HG02852 (cell line): ENCODE results near the gene SMC4.

Source experiments
- ATAC-seq: cut with Tn5 transposase; IDR thresholded peaks from one replicate; pipeline ENCODE4 v1.9.1; 2021; ENCODE audit warnings: mild to moderate bottlenecking, moderate library complexity; ENCODE audit not compliant: unreplicated experiment

Gene SMC4

DNA sequence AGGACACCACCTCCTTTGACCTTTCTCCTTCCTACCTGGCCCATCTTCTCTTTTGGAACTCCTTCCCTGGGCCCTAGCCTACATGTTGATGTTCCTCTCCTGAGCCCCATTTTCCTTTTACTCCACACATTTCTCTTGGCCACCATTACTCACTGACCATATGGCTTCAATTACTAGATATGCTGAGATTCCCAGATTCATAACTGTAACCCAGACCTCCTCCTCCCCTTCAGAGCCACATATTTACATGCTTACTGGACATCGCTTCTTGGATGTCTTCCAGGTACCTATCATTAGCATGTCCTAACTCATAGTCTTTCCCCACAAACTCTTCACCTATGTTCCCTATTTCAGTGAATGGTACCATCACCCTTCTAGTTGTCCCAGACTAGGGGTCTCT is 74.5 kb downstream of the SMC4 start:
- no peak for ATAC-seq

DNA sequence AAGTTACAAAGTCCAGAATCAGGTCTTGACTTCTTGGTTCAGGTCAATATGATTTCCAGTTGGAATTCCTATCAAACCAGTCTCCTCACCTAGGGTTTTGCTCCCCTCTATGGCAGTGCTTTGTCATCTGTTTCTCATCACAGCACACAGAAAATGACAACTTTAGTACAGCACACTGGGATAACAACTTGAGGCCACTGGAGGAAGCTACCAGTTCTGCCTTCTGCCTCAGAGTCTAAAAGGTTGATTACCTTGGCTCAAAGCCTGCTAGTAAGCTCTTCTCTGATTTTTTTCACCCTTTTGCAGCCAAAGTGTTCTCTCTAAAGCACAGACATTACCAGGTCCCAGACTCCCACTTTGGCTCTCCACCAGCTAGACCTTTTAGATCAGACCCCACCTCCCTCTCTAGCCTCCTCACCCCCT is 75.0 kb downstream of the SMC4 start:
- no peak for ATAC-seq

DNA sequence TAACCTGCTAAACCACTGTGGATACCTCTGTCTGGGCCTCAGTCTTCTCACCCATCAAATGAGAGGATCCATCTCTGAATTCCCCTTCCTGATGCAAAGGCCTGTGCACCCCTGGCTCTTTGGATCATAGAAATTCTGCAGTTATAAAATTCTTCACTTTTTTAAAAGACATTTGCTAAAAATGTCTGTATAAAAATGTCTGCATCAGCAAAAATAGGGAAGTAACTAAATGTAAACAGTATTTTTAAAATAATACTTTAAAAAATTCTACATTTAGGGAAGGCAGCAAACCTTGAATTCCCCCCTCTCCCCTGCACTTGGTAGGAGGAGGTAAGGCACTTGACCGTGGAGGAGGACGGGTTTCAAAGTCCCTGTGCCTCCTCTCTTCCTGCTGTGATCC is 75.7 kb downstream of the SMC4 start:
- ATAC-seq: no peak

DNA sequence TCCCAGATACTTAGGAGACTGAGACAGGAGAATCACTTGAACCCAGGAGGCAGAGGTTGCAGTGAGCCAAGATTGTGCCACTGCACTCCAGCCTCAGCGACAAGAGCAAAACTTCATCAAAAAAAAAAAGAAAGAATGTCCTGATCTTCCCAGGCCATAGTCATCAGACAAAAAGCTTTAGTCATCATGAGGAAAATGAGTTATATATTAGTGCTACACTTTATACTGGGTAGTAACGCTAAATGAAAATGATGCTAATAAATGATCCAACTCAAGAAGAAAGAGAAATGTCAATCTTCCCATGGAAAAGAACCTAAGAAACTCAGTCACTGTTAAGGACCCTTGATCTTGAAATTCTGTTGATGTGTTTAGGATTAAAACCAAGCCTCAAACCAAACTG is 76.4 kb downstream of the SMC4 start:
- ATAC-seq: no peak

DNA sequence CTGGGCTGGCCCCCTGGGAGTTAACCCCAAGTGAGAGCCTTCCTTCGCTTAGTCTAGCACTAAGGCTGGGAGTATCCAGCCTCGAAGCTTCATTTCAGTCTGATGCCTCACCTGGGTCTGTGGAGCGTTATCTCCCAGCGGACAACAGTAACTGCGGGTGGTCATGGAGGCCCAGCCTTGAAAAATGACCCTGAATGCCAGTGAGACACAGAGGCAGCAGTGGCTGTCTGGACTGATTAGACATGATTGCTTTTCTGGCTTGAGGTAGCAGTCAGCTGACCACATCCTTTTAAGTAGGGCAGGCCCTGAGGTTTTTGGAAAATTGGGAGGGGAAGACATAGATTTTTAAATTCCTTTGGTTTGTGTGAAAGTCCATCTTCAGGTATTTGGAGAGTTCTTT is 78.3 kb downstream of the SMC4 start:
- no peak for ATAC-seq

DNA sequence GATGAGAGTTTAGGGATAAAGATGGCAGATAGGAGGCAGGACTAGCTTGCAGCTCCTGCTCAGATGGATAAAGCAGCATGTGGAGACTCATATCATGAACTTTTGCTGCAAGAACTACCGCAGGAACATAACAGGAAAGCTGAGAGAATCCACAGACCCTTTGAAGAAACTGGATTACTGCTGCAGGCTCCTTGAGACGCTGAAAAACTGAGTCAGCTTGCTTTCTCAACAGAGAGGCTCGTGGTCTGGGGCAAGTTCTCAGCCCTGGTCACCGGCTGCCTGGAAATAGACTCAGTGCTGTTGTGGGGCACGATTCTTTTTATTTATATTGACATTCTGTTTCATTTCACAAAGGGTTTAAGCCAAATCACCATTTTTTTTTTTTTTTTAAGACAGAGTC is 78.9 kb downstream of the SMC4 start:
- no peak for ATAC-seq

DNA sequence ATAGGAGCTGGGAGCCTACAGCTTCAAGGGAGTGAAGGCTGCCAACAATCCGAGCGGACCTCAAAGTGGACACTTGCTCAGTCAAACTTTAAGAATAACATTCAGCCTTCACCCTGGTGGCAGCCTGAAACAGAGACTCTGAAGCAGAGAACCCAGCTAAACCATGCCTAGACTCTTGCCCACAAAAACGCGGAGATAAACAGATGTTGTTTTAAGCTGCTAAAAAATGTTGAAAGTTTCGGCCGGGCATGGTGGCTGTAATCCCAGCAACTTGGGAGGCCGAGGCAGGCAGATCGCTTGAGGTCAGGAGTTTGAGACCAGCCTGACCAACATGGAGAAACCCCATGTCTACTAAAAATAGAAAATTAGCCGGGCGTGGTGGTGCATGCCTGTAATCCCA is 79.9 kb downstream of the SMC4 start:
- ATAC-seq: no peak

DNA sequence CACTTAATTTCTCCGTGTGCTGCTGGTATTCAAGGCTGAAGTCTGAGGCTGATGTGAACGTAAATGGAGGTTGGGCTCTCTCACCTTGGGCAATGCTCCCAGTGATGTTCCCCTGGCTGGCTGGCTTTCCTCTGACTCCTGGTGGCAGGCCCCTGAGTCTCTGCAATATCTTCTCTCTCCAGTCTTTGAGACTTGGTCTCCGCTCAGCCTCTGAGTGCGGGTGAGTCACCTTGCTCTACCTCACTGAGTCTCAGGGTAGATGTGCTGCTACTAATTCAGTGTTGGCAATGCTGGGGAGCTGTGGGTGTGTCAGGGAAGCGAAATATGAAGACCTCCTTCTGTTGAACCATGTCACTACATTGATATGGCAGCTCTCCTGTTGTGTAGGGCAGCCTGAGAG is 81.5 kb downstream of the SMC4 start:
- ATAC-seq: no peak

DNA sequence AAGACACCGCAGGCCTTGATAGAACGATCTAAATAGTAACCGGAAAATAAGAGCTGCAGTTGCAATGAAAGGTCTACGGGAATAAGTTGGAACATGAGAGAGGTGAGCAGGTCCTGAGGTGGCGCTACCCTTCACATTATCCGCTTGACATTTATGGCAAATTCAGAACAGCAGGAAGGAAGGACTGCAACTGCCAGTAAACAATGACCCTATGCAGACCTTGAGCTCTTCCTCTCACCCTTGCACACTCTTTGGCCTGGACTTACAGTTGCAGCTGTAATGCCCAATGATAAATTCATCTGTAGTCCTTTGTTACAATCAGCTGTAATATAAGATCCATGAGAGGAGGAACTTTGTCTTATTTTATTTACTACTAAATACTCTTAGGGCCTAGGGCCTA is 82.4 kb downstream of the SMC4 start:
- no peak for ATAC-seq

DNA sequence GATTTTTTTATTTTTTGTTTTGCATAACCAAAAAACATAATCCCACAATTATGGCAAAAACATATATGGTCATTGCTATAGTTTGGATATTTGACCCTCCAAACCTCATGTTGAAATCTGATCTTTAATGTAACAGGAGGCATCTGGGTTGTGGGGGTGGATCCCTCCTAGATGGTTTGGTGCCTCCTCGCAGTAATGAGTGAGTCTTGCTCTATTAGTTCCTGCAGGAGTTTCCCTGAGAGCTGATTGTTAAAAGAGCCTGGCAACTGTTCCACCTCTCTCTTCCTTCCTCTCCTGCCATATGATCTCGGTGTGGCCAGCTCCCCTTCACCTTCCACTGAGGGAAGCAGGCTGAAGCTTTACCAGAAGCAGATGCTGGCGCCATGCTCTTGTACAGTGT is 83.3 kb downstream of the SMC4 start:
- ATAC-seq: no peak
